Lower lobe of right lung (tissue), 2 donors: ENCODE measurements around the gene KIAA1755. TPM values are rescaled to one million over a fixed set of nuclear protein-coding genes. Genes with fewer than 3 reads are reported as not detected.

ENCODE experiments used
- ATAC-seq, 2 donors: fragments of 200-7000 bp; cut with Tn5 transposase; one replicate each; pipeline ENCODE4 v1.9.1; 2020 to 2022; ENCODE audit warnings: mild to moderate bottlenecking in 2 of 2, moderate library complexity in 2 of 2
- DNase-seq: peaks from one replicate; pipeline ENCODE4 v3.0.0-alpha.2; 2020
- H3K27ac ChIP-seq: fragments of 200-600 bp; one replicate; pipeline ENCODE4 v1.8.0; 2022
- H3K27me3 ChIP-seq: fragments of 200-600 bp; one replicate; pipeline ENCODE4 v1.8.0; 2022; ENCODE audit warnings: low read depth
- H3K36me3 ChIP-seq: fragments of 200-600 bp; one replicate; pipeline ENCODE4 v1.8.0; 2022; ENCODE audit warnings: mild to moderate bottlenecking
- H3K4me1 ChIP-seq: fragments of 200-600 bp; one replicate; pipeline ENCODE4 v1.8.0; 2022
- H3K4me3 ChIP-seq: fragments of 200-600 bp; one replicate; pipeline ENCODE4 v1.8.0; 2022; ENCODE audit warnings: mild to moderate bottlenecking
- H3K9me3 ChIP-seq: fragments of 200-600 bp; one replicate; pipeline ENCODE4 v1.8.0; 2022
- intact Hi-C: fragments of 100-400 bp; cut with DNase I; formaldehyde crosslinking; loops from one replicate; pipeline ENCODE4 v1.11.0; 2022
- total RNA-seq: library from RNA; stranded (reverse); fragmentation: NEBNext Ultra II Directional; extraction: Animal tissue kit (Norgen Biotek cat#: 25700); gene quantifications from one replicate; pipeline ENCODE4 v1.2.1, GENCODE V29; 2021
- TF ChIP-seq, protein P1 (sequence below): fragments of 200-600 bp; IDR thresholded peaks from one replicate; pipeline ENCODE4 v1.8.0; 2022; ENCODE audit warnings: antibody characterized with exemption, mild to moderate bottlenecking
- donor health status: DM: no; HTN: yes; CAD: no; lungs with severe emphysema.

Gene KIAA1755
- total RNA-seq, 1 donor from 2014 or later, result 1.3 TPM

DNA sequence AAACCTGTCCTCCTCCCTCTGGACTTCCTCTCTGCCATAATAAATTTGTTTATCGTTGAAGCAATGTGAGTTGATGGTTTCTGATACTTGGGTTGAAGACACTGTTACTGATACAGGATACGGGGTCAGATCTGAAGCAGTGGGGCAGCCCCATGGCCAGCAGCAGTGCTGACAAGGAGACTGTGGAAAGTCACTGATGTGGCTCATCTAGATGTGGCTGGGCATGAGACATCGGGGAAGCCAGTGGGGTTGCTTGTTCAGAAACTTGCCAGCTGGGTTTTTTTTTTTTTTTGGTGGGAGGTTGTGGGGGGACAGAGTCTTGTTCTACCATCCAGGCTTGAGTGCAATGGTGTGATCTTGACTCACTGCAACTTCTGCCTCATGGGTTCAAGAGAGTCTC, 40.8 kb upstream of the KIAA1755 start:
- H3K4me1 ChIP-seq, result peaks cover 23% of the 10 kb centered on the region
- no peaks in the 10 kb centered on the region for H3K36me3 ChIP-seq
- intact Hi-C loops, result no loop called here
- H3K4me3 ChIP-seq, result no peak overlapping the region
- ATAC-seq (no peak), DNase-seq (no peak)
- peaks cover 4% of the 10 kb centered on the region for H3K27me3 ChIP-seq
- H3K27ac ChIP-seq, result no peak overlapping the region
- H3K9me3 ChIP-seq, result no peaks in the 10 kb centered on the region
- TF ChIP-seq, protein P1, sequence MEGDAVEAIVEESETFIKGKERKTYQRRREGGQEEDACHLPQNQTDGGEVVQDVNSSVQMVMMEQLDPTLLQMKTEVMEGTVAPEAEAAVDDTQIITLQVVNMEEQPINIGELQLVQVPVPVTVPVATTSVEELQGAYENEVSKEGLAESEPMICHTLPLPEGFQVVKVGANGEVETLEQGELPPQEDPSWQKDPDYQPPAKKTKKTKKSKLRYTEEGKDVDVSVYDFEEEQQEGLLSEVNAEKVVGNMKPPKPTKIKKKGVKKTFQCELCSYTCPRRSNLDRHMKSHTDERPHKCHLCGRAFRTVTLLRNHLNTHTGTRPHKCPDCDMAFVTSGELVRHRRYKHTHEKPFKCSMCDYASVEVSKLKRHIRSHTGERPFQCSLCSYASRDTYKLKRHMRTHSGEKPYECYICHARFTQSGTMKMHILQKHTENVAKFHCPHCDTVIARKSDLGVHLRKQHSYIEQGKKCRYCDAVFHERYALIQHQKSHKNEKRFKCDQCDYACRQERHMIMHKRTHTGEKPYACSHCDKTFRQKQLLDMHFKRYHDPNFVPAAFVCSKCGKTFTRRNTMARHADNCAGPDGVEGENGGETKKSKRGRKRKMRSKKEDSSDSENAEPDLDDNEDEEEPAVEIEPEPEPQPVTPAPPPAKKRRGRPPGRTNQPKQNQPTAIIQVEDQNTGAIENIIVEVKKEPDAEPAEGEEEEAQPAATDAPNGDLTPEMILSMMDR, result no peak

DNA sequence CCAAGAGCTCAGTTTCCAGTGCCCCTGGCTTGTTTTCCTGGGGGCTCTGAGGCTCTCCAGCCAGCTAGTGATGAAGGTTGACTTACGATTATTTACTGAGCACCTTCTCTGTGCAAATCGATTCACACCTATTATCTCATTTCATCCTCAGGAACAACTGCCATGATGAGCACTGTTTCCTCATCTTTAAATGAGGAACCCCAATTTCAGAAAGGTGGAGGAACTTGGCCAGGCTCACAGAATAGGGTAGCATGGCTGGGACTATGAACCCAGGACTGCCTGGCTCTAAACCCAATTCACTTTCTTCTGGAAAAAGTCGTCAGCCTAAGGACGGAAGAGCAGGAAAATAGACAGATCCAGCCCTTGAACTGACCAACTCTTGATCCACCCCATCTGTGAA, 39.9 kb upstream of the KIAA1755 start:
- Histone ChIP-seq H3K27me3 (no peaks in the 10 kb centered on the region), H3K4me1 (peaks cover 23% of the 10 kb centered on the region), H3K9me3 (no peaks in the 10 kb centered on the region), H3K4me3 (no peak overlapping the region), H3K36me3 (no peaks in the 10 kb centered on the region), H3K27ac (peak overlapping the region; percentile 51)
- intact Hi-C loops, result no loop called here
- TF ChIP-seq, protein P1, result no peak
- DNase-seq (no peak), ATAC-seq (no peak)

DNA sequence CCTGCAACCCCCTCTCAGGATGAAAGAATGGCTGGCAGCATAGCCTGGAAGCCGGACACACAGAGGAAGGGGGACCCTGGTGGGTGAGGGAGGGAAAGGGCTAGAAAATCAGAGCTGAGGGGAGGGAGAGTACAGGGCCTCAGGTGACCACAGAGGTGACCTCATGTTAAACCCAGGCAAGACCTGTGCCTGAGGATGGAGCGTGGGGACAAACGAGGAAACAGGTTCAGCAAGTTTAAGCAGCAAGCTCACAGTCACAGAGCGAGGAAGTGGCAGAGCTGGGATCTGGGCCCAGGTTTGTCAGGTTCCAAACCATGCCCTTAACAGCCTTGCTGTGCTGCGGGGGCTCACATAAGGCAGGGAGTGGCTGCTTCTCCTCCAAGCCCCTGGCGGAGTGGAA, 39.4 kb upstream of the KIAA1755 start:
- no peak overlapping the region for H3K4me3 ChIP-seq
- H3K36me3 ChIP-seq, result no peaks in the 10 kb centered on the region
- intact Hi-C loops, result no loop called here
- no peaks in the 10 kb centered on the region for H3K9me3 ChIP-seq
- DNase-seq (no peak), ATAC-seq (peak; percentile 61 to 76)
- TF ChIP-seq, protein P1, result no peak
- no peaks in the 10 kb centered on the region for H3K27me3 ChIP-seq
- peaks cover 23% of the 10 kb centered on the region for H3K4me1 ChIP-seq
- H3K27ac ChIP-seq, result peak overlapping the region; percentile 51

DNA sequence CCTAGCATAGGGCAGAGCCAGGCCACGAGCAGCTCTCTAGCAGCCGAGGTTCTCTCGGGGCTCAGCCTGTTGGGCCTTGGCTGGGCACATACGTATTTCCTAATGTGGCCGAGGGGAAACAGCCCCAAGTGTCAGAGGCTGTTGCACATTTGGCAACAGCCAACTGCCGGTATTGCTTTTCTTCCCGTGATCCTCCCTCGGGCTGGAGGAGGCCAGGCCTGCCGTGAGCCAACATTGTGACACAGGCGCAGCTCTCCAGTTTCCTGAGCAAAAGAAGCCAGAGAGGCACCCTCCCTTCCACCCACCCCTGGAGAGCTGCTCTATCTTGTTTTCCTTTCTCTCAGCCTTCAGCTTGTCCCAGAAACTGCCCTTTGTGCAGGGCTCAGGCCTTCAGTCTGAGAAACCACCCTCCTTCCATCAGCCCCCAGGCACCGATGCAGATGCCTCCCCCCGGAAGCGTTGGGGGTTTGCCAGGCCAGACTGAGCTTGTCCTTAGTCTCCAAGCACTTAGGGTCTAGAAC, 38.3 kb upstream of the KIAA1755 start:
- TF ChIP-seq, protein P1, result no peak
- intact Hi-C loops, result no loop called here

DNA sequence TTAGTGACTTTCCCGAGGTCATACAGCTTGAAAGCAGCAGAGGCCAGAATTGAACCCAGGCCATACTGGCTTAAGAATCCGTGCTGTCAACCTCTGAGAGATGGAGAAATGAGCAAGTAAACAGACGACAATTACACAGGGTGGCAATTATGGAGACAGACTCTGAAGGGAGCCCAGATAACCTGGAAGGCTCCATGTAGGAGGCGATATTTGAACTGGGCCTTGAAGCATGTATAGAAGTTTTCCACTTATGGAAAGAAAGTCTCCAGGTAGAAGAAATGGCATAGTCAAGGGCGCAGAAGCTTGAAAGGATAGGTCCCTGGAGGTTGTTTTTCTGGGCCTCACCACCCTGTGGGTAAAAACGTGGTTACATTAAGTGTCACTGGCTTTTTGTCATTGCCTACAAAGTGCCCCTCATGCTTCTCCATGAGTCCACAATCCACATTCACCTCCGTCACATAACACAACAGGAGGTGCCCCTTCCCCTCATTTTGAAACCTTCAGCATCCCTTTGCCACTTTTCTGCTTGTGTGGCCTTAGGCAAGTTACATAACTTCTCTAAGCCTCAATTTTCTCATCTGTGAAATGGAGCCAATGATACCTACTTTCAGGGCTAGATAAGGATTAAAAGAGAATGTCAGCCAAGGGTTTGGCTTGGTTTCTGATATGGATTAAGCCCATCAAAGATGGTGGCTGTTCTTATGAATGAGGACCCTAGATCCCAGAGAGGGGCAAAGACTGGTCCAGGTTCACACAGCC, 37.6 kb upstream of the KIAA1755 start:
- Histone ChIP-seq H3K9me3 (no peaks in the 10 kb centered on the region), H3K36me3 (no peaks in the 10 kb centered on the region), H3K4me3 (no peak overlapping the region), H3K4me1 (peaks cover 23% of the 10 kb centered on the region), H3K27me3 (no peaks in the 10 kb centered on the region), H3K27ac (peak overlapping the region; percentile 51)
- TF ChIP-seq, protein P1, result no peak
- DNase-seq (no peak), ATAC-seq (no peak)
- intact Hi-C loops, result no loop called here

More for the DNA sequence above, 38.3 kb upstream of the KIAA1755 start:
- DNase-seq (peak; percentile 81), ATAC-seq (peak; percentile 86 to 89)
- Histone ChIP-seq H3K27ac (peak overlapping the region; percentile 51), H3K9me3 (no peaks in the 10 kb centered on the region), H3K27me3 (no peaks in the 10 kb centered on the region), H3K36me3 (no peaks in the 10 kb centered on the region), H3K4me1 (peaks cover 23% of the 10 kb centered on the region), H3K4me3 (no peak overlapping the region)
